Measurements from ENCODE around the gene RHNO1. TPM values are rescaled to one million over a fixed set of nuclear protein-coding genes. Genes with fewer than 3 reads are reported as not detected.

Gene RHNO1
- total and polyA plus RNA-seq, 7 donors = 1.8 to 11.7 (median 6.4) TPM

DNA sequence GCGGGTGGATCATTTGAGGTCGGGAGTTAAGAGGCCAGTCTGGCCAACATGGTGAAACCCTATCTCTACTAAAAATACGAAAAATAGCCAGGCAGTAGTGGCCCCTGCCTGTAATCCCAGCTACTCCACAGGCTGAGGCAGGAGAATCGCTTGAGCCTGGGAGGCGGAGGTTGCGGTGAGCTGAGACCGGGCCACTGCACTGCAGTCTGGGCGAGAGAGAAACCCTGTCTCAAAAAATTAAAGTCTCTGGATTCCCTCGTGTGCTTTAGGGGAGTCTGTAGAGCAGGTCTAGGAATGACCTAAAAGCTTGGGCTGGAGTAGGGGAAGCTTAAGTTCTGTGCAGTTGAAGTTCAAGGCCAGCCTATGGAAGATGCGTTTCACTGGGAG is 13.0 kb downstream of the RHNO1 start:
- intact Hi-C loops (cut with DNase I) = no loop called here
- Histone ChIP-seq H3K4me3 (peak overlapping the region; percentile 90), H3K9me3 (no peaks in the 10 kb centered on the region), H3K27ac (peak overlapping the region; percentile 93), H3K4me1 (peaks cover 21% of the 10 kb centered on the region), H3K27me3 (ENCODE audit: insufficient read depth in 3 of 3, low read length in 2 of 3) (no peaks in the 10 kb centered on the region), H3K36me3 (ENCODE audit: insufficient read depth in 1 of 2, low read depth in 1 of 2) (no peaks in the 10 kb centered on the region)
- WGBS, 3 donors = 59 to 69% (median 60%) methylated on average over 10 of the region's 10 CpGs
- no peak for ATAC-seq
- DNase-seq = no peak
- TF ChIP-seq, protein P1, sequence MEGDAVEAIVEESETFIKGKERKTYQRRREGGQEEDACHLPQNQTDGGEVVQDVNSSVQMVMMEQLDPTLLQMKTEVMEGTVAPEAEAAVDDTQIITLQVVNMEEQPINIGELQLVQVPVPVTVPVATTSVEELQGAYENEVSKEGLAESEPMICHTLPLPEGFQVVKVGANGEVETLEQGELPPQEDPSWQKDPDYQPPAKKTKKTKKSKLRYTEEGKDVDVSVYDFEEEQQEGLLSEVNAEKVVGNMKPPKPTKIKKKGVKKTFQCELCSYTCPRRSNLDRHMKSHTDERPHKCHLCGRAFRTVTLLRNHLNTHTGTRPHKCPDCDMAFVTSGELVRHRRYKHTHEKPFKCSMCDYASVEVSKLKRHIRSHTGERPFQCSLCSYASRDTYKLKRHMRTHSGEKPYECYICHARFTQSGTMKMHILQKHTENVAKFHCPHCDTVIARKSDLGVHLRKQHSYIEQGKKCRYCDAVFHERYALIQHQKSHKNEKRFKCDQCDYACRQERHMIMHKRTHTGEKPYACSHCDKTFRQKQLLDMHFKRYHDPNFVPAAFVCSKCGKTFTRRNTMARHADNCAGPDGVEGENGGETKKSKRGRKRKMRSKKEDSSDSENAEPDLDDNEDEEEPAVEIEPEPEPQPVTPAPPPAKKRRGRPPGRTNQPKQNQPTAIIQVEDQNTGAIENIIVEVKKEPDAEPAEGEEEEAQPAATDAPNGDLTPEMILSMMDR (IDR thresholded peaks at IDR 0.05) = no peak

DNA sequence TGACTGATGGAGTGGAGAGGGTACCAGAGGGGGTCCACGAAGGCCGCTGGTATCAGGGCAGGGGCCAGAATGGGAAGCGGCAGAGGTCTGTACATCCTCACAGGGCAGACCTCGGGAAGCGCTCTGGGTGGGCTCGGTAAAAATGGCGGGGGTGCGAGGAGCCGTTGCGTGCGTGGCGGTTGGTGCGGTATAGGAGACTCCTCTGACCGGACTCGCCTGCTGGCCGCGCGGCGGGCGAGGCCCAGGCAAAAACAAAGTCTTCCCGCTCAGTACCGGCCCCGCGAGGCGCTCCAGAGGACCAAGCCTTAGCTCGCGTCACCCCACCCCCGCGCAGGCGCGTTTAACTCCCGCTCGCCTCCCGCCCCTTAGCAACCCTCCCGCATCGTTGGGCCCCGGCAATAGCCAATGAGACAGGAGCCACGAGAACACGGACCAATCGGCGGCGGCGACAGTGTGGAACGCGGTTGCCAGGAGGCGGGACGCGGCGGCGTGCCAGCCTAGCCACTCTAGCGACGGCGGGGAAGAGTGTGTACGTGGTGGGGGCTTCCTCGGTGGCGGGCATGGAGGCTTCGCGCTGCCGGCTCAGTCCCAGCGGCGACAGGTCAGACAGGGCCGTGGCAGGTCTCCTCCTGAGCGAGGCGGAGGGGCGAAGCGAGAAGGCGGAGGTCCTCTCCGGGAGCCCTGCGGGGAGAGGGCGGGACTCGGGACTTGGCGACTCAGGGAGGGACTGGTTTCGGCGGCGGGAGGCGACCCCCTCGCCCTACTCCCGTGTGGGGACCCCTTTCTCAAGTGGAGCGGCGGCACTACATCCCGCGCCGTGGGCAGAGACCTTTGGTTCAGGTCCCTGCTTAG is 13.6 kb downstream of the RHNO1 start, which contains the start of gene TULP3:
Gene TULP3, plus strand, starts transcription at position 504 of the 852 bp plus-strand sequence. Its CDS starts 57 bp downstream, at position 561.
- H3K4me3 ChIP-seq = peak within 1 kb of the TSS; percentile 90
- H3K27me3 ChIP-seq (ENCODE audit: insufficient read depth in 3 of 3, low read length in 2 of 3) = no peaks in the 10 kb centered on the region
- peaks cover 27% of the 10 kb centered on the region for H3K4me1 ChIP-seq
- TF ChIP-seq, protein P1 (IDR thresholded peaks at IDR 0.05) = no peak
- WGBS, 3 donors = 0 to 1% (median 0%) methylated on average over 64 to 83 of the region's 83 CpGs
- intact Hi-C loops (cut with DNase I) = no loop called here
- H3K36me3 ChIP-seq (ENCODE audit: insufficient read depth in 1 of 2, low read depth in 1 of 2) = no peaks in the 10 kb centered on the region
- peak; percentile 99 to 100 for DNase-seq
- H3K27ac ChIP-seq = peak within 1 kb of the TSS; percentile 93
- ATAC-seq = peak; percentile 98 to 99 (median 99)
- H3K9me3 ChIP-seq = no peaks in the 10 kb centered on the region

DNA sequence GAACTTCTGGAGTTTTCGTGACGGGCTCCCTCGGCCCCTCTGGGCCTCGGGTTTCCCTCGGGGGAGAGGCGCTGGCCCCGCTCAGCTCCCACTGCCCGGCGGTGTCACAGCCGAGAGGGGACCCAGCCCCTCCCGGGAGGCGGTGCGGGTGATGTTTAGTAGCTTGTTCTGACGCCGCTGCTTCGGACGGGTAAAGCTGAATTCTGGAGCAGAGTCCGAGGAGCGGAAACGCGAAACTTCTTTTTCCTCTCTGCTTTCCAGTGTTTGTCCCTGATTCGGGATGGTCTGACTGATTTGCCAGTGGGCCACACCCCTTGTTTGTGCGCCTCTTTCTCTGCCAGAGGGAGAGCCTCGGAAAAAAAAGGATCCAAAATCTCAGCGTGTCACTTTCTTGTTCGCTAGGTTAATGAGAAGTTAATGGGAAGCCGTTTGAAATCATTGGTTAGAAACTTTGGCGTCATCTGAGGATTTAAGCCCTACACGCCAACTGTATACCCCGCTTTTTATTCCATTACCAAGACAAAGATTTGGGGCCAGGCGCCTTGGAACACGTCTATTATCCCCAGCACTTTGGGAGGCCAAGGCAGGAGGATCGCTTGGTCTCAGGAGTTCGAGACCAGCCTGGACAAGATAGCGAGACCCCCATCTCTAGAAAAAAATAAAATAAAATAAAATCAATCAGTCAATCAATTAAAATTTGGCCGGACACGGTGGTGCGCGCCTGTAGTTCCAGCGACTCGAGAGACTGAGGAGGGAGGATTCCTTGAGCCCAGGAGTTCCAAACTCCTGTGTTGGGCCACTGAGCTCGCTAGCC is 14.4 kb downstream of the RHNO1 start:
- no peaks in the 10 kb centered on the region for H3K27me3 ChIP-seq (ENCODE audit: insufficient read depth in 3 of 3, low read length in 2 of 3)
- peak; percentile 53 to 76 for DNase-seq
- peak; percentile 42 to 67 (median 52) for ATAC-seq
- H3K4me1 ChIP-seq = peaks cover 33% of the 10 kb centered on the region
- H3K36me3 ChIP-seq (ENCODE audit: insufficient read depth in 1 of 2, low read depth in 1 of 2) = no peaks in the 10 kb centered on the region
- no peaks in the 10 kb centered on the region for H3K9me3 ChIP-seq
- peak overlapping the region; percentile 93 for H3K27ac ChIP-seq
- H3K4me3 ChIP-seq = peak overlapping the region; percentile 90
- intact Hi-C loops (cut with DNase I) = no loop called here
- TF ChIP-seq, protein P1 (IDR thresholded peaks at IDR 0.05) = no peak
- WGBS, 3 donors = 16 to 21% (median 17%) methylated on average over 41 to 42 of the region's 42 CpGs

DNA sequence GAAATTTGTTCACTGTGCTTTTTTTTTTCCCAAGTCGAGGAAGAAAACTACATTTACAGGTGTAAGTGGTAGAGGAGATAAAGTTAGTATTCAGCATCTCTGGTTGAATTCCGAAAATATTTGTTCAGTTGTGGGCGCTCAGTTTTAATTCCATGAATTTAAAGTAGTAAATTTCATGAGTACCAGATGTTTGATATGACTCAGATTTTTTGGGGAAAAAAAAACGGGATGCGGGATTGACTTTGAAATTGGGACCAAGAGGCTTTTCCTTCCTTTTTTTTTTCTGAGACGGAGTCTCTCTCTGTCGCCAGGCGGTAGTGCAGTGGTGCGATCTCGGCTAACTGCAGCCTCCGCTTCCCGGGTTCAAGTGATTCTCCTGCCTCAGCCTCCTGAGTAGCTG is 15.2 kb downstream of the RHNO1 start:
- Histone ChIP-seq H3K4me1 (peaks cover 35% of the 10 kb centered on the region), H3K27me3 (ENCODE audit: insufficient read depth in 3 of 3, low read length in 2 of 3) (no peaks in the 10 kb centered on the region), H3K36me3 (ENCODE audit: insufficient read depth in 1 of 2, low read depth in 1 of 2) (no peaks in the 10 kb centered on the region), H3K4me3 (peak overlapping the region; percentile 90), H3K27ac (peak overlapping the region; percentile 36), H3K9me3 (no peaks in the 10 kb centered on the region)
- intact Hi-C loops (cut with DNase I) = no loop called here
- DNase-seq = no peak
- no peak for ATAC-seq
- TF ChIP-seq, protein P1 (IDR thresholded peaks at IDR 0.05) = no peak
- WGBS, 3 donors = 74 to 79% (median 76%) methylated on average over 12 of the region's 12 CpGs
